ENCODE data around the gene ABCB11.

DNA sequence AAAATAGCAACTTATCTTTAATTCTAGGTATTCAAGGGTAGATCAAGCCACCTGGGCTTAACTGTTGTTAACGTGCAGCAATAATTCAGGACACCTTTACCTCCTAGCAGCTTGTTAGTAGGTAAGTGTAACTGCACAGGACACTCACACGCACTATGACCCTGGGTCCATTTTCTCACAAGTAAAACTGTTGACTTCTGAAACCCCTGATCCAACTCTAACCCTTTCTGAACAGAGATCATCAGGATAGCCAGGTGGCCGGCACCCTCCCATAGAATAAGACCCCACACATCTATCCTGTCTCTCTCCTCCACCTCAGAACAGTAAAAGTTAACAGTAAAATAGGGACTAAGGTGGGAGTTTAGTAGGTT lies 141.5 kb downstream of the ABCB11 start:
- TF ChIP-seq, protein P1, sequence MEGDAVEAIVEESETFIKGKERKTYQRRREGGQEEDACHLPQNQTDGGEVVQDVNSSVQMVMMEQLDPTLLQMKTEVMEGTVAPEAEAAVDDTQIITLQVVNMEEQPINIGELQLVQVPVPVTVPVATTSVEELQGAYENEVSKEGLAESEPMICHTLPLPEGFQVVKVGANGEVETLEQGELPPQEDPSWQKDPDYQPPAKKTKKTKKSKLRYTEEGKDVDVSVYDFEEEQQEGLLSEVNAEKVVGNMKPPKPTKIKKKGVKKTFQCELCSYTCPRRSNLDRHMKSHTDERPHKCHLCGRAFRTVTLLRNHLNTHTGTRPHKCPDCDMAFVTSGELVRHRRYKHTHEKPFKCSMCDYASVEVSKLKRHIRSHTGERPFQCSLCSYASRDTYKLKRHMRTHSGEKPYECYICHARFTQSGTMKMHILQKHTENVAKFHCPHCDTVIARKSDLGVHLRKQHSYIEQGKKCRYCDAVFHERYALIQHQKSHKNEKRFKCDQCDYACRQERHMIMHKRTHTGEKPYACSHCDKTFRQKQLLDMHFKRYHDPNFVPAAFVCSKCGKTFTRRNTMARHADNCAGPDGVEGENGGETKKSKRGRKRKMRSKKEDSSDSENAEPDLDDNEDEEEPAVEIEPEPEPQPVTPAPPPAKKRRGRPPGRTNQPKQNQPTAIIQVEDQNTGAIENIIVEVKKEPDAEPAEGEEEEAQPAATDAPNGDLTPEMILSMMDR (IDR thresholded peaks at IDR 0.05 in 8 of 11, conservative IDR thresholded peaks at IDR 0.05 in 3 of 11) = no peak
- TF ChIP-seq POLR2AphosphoS5 (IDR thresholded peaks at IDR 0.05) = no peak

Measured in spleen (tissue), 7 donors.